Measurements from ENCODE around the gene SNRPD3.

GRCh38 chr22:24579258-24579601, 23.4 kb downstream of the SNRPD3 start:
- no peak for TF ChIP-seq CTCF (IDR thresholded peaks at IDR 0.05)
- no peak for TF ChIP-seq POLR2AphosphoS5 (IDR thresholded peaks at IDR 0.05; ENCODE audit: insufficient read depth in 1 of 2, low read depth in 1 of 2)
